GM19043 (cell line): ENCODE measurements around the gene PRDX6.
"Not testable (repeated sequence)": the region's sequence is repeated elsewhere in the genome, so short reads cannot be mapped to it uniquely, and the experiment has no call there.

Source experiments
- ATAC-seq: cut with Tn5 transposase; IDR thresholded peaks from one replicate; pipeline ENCODE4 v1.9.1; 2021; ENCODE audit warnings: low read depth; ENCODE audit not compliant: unreplicated experiment

PRDX6 gene

DNA sequence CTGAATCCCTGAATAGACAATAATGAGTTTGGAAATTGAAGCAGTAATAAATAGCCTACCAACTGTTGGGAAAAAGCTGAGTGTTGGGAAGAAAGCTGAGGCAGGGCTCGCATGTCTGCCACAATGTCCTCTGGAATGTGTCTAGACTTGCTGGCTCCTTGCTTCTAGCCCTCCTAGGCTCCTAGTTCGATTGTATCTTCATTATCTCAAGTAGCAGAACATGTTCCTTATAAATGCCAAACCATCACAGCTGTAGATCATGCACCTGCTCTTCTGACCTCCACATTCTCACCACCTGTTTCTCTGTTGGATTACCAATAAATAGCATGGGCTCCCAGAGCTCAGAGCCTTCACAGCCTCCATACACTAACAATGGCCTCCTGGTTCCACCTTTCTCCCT lies 12.9 kb upstream of the PRDX6 start:
- ATAC-seq: not testable (repeated sequence)

- no peak for ATAC-seq
Observed at GRCh38 chr1:173467426-173467825, 9.7 kb upstream of the PRDX6 start.

GRCh38 chr1:173469656-173470055 lies 7.5 kb upstream of the PRDX6 start:
- no peak for ATAC-seq

DNA sequence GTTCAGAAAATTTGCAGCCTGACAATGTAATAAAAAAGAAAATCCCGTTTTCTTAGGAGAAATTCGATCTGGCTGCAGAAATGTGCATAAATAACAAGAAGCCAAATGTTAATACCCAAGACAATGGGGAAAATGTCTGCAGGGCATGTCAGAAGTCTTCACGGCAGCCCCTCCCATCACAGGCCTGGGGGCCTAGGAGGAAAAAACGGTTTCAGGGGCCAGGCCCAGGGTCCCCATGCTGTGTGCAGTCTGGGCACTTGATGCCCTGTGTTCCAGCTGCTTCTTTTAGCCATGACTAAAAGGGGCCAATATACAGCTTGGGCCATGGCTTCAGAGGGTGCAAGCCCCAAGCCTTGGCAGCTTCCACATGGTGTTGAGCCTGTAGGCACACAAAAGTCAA lies 6.5 kb upstream of the PRDX6 start:
- ATAC-seq: no peak

DNA sequence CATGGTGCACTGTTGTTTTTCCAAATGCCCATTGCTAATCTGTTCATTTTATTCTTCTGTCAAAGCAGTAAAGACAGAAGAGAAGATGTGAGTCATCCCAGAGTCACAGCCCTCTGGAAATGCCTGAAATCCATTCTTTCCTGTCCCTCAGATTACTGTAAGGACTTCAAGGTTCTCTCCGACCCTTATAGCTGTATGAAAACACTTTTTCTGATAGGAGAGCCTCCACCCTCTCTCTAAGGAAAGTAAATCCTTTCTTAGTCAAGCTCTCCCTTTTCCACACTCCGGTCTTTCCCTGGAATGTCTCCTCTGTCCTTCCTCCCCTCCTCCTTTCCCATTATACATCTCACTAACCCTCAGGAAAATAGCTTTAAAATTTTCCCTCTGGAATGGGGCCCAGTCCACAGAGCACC lies 3.5 kb upstream of the PRDX6 start:
- ATAC-seq: no peak

GRCh38 chr1:173474097-173474779 lies 2.9 kb upstream of the PRDX6 start:
- ATAC-seq: no peak

DNA sequence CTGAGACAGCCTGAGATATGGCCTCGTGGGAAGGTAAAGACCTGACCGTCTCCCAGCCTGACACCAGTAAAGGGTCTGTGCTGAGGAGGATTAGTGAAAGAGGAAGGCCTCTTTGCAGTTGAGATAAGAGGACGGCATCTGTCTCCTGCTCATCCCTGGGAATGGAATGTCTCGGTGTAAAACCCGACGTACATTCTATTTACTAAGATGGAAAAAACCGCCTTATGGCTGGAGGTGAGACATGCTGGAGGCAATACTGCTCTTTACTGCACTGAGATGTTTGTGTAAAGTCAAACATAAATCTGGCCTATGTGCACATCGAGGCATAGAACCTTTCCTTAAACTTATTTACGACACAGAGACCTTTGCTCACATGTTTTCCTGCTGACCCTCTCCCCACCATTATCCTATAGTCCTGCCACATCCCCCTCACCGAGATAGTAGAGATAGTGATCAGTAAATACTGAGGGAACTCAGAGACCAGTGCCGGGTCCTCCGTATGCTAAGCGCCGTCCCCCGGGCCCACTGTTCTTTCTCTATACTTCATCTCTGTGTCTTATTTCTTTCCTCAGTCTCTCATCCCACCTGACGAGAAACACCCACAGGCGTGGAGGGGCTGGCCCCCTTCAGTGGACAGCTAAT lies 2.2 kb upstream of the PRDX6 start:
- ATAC-seq: not testable (repeated sequence)

DNA sequence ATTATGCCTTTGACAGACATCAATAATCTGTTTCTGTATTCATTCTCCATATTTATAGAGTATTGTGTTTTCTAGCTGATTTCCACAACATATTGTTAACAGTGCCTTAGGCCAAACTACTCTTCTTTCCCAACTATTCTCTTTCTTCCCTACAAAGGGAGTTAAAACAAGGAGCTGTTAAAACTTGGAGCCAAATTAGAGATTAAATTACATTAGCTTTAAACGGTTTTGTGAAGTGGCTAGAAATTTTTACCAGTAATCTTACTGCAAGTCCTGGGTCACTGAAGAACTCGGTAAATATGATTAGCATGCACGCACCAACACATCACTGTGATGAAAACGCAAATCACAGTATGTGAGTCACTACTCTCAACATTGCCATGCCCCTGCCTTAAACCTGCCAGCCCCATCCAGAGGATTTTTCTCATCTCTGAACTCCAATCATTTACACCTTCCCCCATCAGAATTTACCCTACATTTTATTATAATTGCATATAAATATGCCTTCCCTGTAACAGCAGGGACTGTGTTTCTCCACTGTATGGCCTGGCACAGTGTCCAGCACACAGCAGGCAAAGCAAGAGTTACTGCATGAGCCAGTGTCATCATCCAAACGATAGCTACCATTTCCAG lies 1.5 kb upstream of the PRDX6 start:
- no peak for ATAC-seq

- ATAC-seq: no peak
Observed at GRCh38 chr1:173476197-173476664, 904 bp upstream of the PRDX6 start.

GRCh38 chr1:173476665-173477285 lies 360 bp upstream of the PRDX6 start:
- peak; percentile 89 for ATAC-seq

GRCh38 chr1:173478094-173478674 lies 1.0 kb downstream of the PRDX6 start:
- ATAC-seq: no peak

DNA sequence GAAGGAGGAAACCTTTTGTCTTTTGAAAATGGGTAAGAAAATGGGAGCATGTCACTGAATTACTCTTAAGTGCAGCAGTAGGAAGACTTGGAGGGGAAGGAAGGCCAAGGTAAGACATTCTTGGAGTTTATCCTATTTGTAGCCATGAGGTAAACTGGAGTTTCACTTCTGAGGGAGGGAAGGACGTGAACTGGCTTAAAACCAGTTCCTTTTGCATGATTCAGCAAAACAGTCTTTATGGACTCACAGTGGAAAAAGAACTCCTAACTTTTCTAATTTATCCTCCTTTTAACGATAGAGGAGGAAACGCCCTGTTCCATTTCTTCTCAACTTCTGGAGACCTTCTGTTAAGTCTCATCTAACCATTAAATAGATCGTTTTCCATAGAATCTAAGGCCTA lies 2.5 kb downstream of the PRDX6 start:
- ATAC-seq: no peak

DNA sequence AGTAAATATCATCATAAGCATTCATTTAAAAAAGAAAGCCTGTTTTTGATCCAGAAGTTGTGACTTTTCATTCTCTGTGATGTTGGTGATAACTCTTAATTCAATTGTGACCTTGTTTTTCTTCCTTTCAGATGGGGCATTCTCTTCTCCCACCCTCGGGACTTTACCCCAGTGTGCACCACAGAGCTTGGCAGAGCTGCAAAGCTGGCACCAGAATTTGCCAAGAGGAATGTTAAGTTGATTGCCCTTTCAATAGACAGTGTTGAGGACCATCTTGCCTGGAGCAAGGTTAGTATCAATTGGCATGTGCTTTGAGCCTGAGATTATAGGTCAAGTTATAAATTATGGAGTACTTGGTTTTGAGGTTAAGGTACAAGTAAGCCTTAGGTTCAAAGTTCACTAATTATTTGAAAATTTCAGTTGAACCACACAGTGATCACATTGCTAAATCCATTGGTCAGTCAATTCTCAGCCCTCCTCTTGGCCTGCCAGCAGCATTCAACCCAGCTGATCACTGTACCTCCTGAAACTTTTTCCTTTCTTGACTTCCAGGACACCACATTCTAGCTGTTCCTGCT lies 4.1 kb downstream of the PRDX6 start:
- ATAC-seq: no peak

GRCh38 chr1:173482683-173483082 lies 5.5 kb downstream of the PRDX6 start:
- ATAC-seq: no peak

DNA sequence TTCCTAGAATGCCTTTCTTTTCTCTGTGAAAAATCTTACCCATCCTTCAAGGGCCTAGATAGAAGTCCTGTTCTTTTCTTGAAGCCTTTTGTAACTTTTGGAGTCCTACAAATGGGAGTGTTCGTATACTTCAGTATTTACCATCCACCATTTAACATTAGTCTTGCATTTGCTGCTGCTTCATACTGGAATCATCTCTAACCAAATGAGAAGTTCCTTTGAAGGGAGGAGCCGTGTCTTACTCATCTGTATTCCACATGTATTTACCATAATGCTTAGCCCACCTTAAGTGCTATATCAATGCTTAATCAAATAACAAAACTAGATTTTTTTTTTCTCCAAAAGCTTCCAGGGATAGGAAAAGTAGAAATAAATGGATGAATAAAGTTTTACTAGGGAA lies 7.1 kb downstream of the PRDX6 start:
- no peak for ATAC-seq

DNA sequence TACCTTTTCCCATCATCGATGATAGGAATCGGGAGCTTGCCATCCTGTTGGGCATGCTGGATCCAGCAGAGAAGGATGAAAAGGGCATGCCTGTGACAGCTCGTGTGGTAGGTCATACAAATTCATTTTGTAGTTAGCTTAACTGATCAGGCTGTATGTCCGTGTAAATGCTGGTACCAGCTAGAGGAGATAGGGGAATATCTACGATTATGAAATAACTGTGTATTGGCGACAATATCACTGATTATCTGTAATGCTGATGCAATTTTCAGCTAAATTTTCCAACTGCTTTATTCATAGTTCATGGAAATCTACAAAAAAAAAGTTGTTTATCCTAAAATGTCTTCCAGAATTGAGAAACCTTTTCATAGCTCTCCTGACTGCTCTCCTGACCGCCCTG lies 8.3 kb downstream of the PRDX6 start:
- ATAC-seq: no peak

GRCh38 chr1:173488001-173488400 lies 10.9 kb downstream of the PRDX6 start:
- no peak for ATAC-seq

- ATAC-seq: no peak
Observed at GRCh38 chr1:173489149-173489600, 12.0 kb downstream of the PRDX6 start.

DNA sequence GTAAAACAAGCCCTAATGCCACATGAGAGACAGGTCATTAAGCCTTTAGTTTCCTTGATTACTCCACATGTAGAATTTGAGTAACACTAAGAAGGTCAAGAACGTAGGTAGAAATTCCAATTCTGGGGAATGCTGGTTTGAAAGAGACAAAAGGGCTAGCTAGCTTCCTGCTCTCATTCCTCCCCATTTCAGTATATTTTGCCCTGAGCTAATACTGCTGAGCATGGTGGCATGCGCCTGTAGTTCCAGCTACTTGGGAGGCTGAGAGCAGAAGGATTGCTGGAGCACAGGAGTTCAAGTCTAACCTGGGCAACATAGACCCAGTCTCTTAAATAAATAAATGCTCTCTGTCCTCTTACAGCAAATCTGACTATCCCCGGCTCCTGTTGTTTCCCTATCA lies 12.8 kb downstream of the PRDX6 start:
- ATAC-seq: no peak

DNA sequence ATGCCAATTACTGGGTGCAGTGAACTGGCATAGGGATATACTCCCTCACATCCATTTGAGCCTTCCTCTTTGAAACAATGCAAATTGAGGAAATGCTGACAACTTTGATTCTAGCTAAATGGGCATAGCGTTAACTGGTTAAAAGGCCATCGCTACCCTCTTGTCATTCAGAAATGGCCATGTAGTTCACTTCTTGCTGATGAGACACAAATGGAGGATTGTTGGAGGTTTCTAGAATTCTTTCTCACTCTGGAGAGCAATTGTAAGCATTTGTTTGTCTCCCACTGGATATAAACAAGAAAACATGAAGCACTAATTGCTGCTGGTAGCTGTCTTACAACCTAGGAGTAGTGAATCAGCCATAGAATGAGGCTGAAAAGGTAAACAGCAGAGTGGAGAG lies 14.4 kb downstream of the PRDX6 start:
- no peak for ATAC-seq

DNA sequence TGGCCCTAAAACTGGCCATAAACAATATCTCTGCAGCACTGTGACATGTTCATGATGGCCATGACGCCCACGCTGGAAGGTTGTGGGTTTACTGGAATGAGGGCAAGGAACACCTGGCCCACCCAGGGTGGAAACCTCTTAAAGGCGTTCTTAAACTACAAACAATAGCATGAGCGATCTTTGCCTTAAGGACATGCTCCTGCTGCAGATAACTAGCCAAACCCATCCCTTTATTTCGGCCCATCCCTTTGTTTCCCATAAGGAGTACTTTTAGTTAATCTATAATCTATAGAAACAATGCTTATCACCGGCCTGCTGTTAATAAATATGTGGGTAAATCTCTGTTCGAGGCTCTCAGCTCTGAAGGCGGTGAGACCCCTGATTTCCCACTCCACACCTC lies 16.0 kb downstream of the PRDX6 start:
- ATAC-seq: not testable (repeated sequence)
